Duodenal mucosa (tissue), 2 donors: Measurements from ENCODE around the gene PEDS1.
A peak's percentile ranks its signal among the peaks of the same experiment; 100 is the strongest.
"Not testable (repeated sequence)": the region's sequence is repeated elsewhere in the genome, so short reads cannot be mapped to it uniquely, and the experiment has no call there.

Experiments used
- H3K27ac ChIP-seq: one replicate; pipeline ENCODE4 v1.7.0; 2013; ENCODE audit warnings: low read depth, low read length
- H3K27me3 ChIP-seq, 2 donors: one replicate each; pipeline ENCODE4 v1.7.0; 2013; ENCODE audit warnings: low read length in 2 of 2, control low read depth in 1 of 2; ENCODE audit not compliant: insufficient read depth in 2 of 2, control insufficient read depth in 1 of 2
- H3K36me3 ChIP-seq, 2 donors: one replicate each; pipeline ENCODE4 v1.7.0; 2013; ENCODE audit warnings: low read length in 2 of 2, control low read depth in 1 of 2; ENCODE audit not compliant: insufficient read depth in 2 of 2, control insufficient read depth in 1 of 2
- H3K4me1 ChIP-seq, 2 donors: one replicate each; pipeline ENCODE4 v1.7.0; 2013; ENCODE audit warnings: low read length in 2 of 2, control low read depth in 1 of 2; ENCODE audit not compliant: insufficient read depth in 2 of 2, control insufficient read depth in 1 of 2
- H3K4me3 ChIP-seq, 2 donors: one replicate each; pipeline ENCODE4 v1.7.0; 2013; ENCODE audit warnings: low read length in 2 of 2, low read depth in 1 of 2
- H3K9ac ChIP-seq, 2 donors: one replicate each; pipeline ENCODE4 v1.7.0; 2013; ENCODE audit warnings: low read length in 2 of 2, low read depth in 1 of 2
- H3K9me3 ChIP-seq, 2 donors: one replicate each; pipeline ENCODE4 v1.7.0; 2013; ENCODE audit warnings: low read length in 2 of 2, control low read depth in 1 of 2; ENCODE audit not compliant: control insufficient read depth in 1 of 2

Gene PEDS1

GRCh38 chr20:50112512-50113419 lies 40.8 kb downstream of the PEDS1 start, which contains the start of gene UBE2V1:
Gene UBE2V1, minus strand, starts transcription at chr20:50113150. Its CDS starts 22 bp downstream, at chr20:50113128.
- Histone ChIP-seq H3K36me3 (peaks cover 0 to 6% of the 10 kb centered on the region in 2 donors), H3K4me3 (peak within 1 kb of the TSS; percentile 79 to 92), H3K4me1 (peaks cover 63 to 65% of the 10 kb centered on the region in 2 donors)

GRCh38 chr20:50111829-50112495 lies 41.6 kb downstream of the PEDS1 start:
- peak overlapping the region; percentile 85 to 91 for H3K9ac ChIP-seq
- H3K27ac ChIP-seq: peak overlapping the region; percentile 91

More at GRCh38 chr20:50112512-50113419, 40.8 kb downstream of the PEDS1 start, which contains the start of gene UBE2V1:
- Histone ChIP-seq H3K27ac (peak within 1 kb of the TSS; percentile 91), H3K27me3 (no peaks in the 10 kb centered on the region), H3K9ac (peak within 1 kb of the TSS; percentile 91 to 92), H3K9me3 (no peaks in the 10 kb centered on the region)

DNA sequence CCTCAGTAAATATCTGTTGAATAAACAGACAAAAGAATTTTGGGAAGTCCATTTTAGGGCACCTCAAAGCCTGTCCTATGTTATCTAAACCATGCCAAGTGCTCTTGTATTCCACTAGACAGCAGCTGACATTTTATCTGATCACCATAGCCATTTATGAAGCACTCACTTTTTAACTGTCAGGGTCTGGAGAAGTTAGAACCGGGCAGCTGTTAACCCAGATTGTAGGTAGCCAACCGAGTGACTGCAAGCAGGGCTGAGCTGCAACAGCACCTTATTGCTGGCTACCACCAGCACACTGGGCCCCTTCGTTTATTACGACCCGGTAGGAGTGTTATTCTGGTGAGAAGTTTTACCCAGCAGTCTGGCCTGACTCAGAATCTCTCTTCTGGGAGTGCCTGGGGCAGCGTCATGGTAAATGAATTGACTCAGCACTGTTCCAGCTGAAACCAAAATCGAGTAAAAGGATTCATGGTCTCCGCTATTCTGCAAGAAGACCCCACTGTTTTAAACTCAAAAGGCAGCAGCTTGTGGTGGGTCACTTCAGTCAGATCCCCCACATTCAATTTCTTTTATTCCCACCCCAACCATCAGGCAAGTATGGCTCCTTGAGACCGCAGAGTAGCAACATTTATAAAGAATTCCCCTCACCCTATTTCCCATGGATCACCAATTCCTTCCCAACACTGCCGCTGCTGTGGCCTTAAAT lies 42.2 kb downstream of the PEDS1 start:
- H3K4me3 ChIP-seq: peak overlapping the region; percentile 79 to 92
- H3K27ac ChIP-seq: no peak overlapping the region
- peaks cover 0 to 6% of the 10 kb centered on the region in 2 donors for H3K36me3 ChIP-seq
- H3K9ac ChIP-seq: peak overlapping the region in 1 of 2 donors; percentile 91
- H3K9me3 ChIP-seq: no peaks in the 10 kb centered on the region
- H3K27me3 ChIP-seq: no peaks in the 10 kb centered on the region
- peaks cover 65 to 68% of the 10 kb centered on the region in 2 donors for H3K4me1 ChIP-seq

More at GRCh38 chr20:50111829-50112495, 41.6 kb downstream of the PEDS1 start:
- H3K4me3 ChIP-seq: peak overlapping the region; percentile 79 to 92
- H3K27me3 ChIP-seq: no peaks in the 10 kb centered on the region
- peaks cover 0 to 6% of the 10 kb centered on the region in 2 donors for H3K36me3 ChIP-seq
- H3K9me3 ChIP-seq: no peaks in the 10 kb centered on the region
- H3K4me1 ChIP-seq: peaks cover 66 to 68% of the 10 kb centered on the region in 2 donors

DNA sequence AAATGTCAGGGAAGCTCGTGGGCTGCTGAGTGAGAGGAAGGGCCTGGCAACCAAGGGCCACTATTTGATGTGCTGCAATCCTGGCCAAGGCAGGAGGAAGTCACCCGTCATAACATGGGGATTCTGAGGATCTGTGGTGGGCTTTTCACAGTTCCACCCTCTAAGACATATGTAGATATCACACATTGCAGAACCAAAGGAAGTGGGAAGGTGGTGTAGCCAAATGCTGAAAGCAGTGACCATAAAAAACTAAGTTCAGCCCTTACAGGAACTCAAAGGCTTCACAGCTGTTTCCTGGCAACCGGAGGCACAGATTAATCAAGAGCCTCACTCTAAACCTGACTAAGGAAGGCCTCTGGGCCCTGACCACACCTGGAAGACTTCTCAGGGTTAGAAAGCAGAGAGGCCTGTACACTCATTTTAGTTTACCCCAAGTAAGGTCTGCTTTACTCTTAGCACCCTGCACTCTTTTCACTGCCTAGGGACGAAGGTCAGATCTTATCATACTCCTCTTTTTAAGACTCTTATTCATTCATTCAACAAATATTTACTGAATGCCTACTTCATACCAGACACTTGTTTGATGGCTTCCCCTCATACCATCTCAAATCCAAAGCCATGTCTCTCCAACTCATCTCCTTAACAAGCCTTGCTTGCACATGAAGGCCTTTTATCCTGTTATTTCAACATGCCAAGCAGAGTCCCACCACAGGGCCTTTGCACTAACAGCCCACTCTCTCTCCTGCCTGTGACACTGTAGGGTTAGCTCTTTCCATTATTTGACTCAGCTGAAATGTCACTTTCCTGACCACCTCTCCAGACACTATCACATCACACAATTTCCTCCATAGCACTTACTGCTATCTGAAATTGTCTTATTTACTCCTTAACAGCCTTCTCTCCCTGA lies 43.1 kb downstream of the PEDS1 start:
- peak overlapping the region; percentile 4 for H3K27ac ChIP-seq
- H3K27me3 ChIP-seq: no peaks in the 10 kb centered on the region
- peaks cover 0 to 6% of the 10 kb centered on the region in 2 donors for H3K36me3 ChIP-seq
- no peaks in the 10 kb centered on the region for H3K9me3 ChIP-seq
- H3K4me3 ChIP-seq: peak overlapping the region; percentile 18 to 92
- H3K9ac ChIP-seq: peak overlapping the region; percentile 28 to 91
- peaks cover 60 to 64% of the 10 kb centered on the region in 2 donors for H3K4me1 ChIP-seq

DNA sequence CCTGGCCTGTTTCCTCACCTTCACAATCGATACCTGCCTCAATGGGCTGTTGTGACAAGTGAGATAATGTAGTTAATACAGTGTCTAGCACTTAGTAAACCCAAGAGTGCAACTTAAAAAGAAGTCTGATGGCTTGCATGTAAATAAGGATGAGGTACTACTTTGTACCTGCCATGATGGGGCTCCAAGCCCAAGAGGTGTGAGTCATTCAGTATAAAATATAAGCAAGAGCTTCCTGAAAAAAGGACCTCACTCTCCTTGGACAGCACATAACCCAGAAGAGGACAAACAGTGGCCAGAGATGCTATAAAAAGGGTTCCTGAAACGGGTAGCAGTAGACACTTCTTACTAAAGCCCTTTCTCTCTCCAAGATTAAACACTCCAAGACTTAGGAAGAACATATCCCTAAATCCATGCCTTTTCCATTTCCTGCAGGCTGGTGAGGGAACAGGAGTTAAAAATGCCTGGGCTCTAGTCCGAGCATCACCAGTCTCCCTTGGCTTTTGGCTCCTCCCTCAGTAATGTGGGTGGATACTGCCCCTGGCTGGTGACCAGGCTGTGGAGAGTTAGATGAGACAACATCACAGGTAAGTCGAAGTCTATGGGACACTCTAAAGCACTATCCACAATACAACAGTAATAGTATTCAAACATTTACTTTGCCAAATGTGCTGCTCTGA lies 44.8 kb downstream of the PEDS1 start:
- Histone ChIP-seq H3K4me3 (no peak overlapping the region), H3K36me3 (peaks cover 0 to 6% of the 10 kb centered on the region in 2 donors), H3K4me1 (peaks cover 50 to 54% of the 10 kb centered on the region in 2 donors), H3K9ac (peak overlapping the region in 1 of 2 donors; percentile 7), H3K27ac (no peak overlapping the region), H3K9me3 (no peaks in the 10 kb centered on the region), H3K27me3 (no peaks in the 10 kb centered on the region)

GRCh38 chr20:50107796-50108331 lies 45.7 kb downstream of the PEDS1 start:
- H3K4me1 ChIP-seq: peaks cover 52 to 56% of the 10 kb centered on the region in 2 donors
- H3K9ac ChIP-seq: no peak overlapping the region
- H3K27me3 ChIP-seq: no peaks in the 10 kb centered on the region
- no peak overlapping the region for H3K4me3 ChIP-seq
- no peak overlapping the region for H3K27ac ChIP-seq
- no peaks in the 10 kb centered on the region for H3K9me3 ChIP-seq
- H3K36me3 ChIP-seq: peaks cover 0 to 6% of the 10 kb centered on the region in 2 donors

DNA sequence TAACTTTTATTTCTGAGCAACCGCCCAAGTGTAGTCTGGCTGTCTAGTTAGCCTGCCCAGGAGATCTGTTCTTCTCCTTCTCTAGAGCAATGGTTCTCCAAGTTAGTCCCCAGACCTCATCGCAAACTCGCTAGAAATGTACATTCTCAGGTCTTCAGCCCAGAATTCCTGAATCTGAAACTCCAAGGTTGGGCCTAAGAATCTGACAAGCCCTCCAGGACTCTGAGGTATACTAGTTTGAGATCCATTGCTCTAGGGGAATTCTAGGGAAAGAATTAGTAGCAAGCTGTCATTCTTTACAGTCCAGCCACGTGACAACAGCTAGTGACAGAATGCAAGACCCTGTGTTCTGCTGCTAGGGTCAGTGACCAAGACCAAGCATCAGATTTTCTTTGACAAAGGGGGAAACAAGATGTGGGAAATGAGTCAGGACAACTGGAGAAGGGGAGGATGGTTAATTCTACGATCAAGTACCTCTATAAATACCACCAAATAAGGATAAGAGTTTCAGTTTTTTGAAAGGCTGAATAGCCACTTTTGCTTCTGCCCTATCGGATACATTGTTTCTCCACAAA lies 46.4 kb downstream of the PEDS1 start:
- Histone ChIP-seq H3K27ac (no peak overlapping the region), H3K4me1 (peaks cover 58 to 62% of the 10 kb centered on the region in 2 donors), H3K9me3 (no peaks in the 10 kb centered on the region), H3K27me3 (no peaks in the 10 kb centered on the region), H3K9ac (no peak overlapping the region), H3K36me3 (peaks cover 0 to 6% of the 10 kb centered on the region in 2 donors), H3K4me3 (no peak overlapping the region)

DNA sequence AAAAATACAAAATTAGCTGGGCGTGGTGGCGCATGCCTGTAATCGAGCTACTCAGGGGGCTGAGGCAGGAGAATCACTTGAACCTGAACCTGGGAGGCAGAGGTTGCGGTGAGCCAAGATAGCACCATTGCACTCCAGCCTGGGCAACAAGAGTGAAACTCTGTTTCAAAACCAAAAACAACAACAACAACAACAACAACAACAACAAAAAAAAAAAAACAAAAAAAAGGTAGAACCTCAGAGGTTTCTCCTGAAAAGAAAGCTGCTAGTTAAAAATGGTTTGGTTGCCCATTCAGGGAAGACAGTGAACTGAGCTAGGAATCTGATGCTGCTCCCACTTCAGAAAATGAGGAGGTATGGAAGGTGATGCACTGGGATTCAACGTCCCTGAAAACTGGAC lies 46.9 kb downstream of the PEDS1 start:
- H3K27ac ChIP-seq, H3K27me3 ChIP-seq, H3K9me3 ChIP-seq, H3K9ac ChIP-seq, H3K36me3 ChIP-seq, H3K4me3 ChIP-seq: not testable (repeated sequence)
- H3K4me1 ChIP-seq: peaks cover 58 to 62% of the 10 kb centered on the region in 2 donors
